Endothelial cell (in vitro differentiated cells): ENCODE measurements around the gene CD244. TPM values are rescaled to one million over a fixed set of nuclear protein-coding genes. Genes with fewer than 3 reads are reported as not detected.

Experiments used
- DNase-seq: peaks from one replicate; pipeline ENCODE4 v3.0.0; 2021; ENCODE audit warnings: low spot score
- H3K27ac Mint-ChIP-seq: one replicate; pipeline ENCODE4 v1.8.0; 2021; ENCODE audit warnings: mixed read lengths, inconsistent platforms; ENCODE audit not compliant: unreplicated experiment
- H3K27me3 Mint-ChIP-seq: one replicate; pipeline ENCODE4 v1.8.0; 2021; ENCODE audit warnings: mild to moderate bottlenecking, moderate library complexity, mixed read lengths, inconsistent platforms; ENCODE audit not compliant: unreplicated experiment
- H3K36me3 Mint-ChIP-seq: one replicate; pipeline ENCODE4 v1.8.0; 2021; ENCODE audit warnings: mild to moderate bottlenecking, low read depth, mixed read lengths, inconsistent platforms; ENCODE audit not compliant: unreplicated experiment
- H3K4me1 Mint-ChIP-seq: one replicate; pipeline ENCODE4 v1.8.0; 2021; ENCODE audit warnings: mild to moderate bottlenecking, mixed read lengths, inconsistent platforms; ENCODE audit not compliant: unreplicated experiment
- H3K4me3 Mint-ChIP-seq: one replicate; pipeline ENCODE4 v1.8.0; 2021; ENCODE audit warnings: mild to moderate bottlenecking, mixed read lengths, inconsistent platforms; ENCODE audit not compliant: unreplicated experiment
- H3K9me3 Mint-ChIP-seq: one replicate; pipeline ENCODE4 v1.8.0; 2021; ENCODE audit warnings: mixed read lengths, inconsistent platforms; ENCODE audit not compliant: unreplicated experiment
- total RNA-seq: library from RNA; stranded (reverse); fragmentation: NEBNext Ultra II Directional; extraction: Animal tissue kit (Norgen Biotek cat#: 25700); gene quantifications from one replicate; pipeline ENCODE4 v1.2.1, GENCODE V29; 2021; ENCODE audit not compliant: unreplicated experiment
- TF ChIP-seq, protein P1 (sequence below): fragments of 200-600 bp; sonication (generic); IDR thresholded peaks from one replicate; pipeline ENCODE4 v1.5.0; 2021; ENCODE audit warnings: antibody characterized with exemption; ENCODE audit not compliant: unreplicated experiment

The CD244 gene
- total RNA-seq, 1 donor from 2014 or later, result 0.31 TPM

DNA sequence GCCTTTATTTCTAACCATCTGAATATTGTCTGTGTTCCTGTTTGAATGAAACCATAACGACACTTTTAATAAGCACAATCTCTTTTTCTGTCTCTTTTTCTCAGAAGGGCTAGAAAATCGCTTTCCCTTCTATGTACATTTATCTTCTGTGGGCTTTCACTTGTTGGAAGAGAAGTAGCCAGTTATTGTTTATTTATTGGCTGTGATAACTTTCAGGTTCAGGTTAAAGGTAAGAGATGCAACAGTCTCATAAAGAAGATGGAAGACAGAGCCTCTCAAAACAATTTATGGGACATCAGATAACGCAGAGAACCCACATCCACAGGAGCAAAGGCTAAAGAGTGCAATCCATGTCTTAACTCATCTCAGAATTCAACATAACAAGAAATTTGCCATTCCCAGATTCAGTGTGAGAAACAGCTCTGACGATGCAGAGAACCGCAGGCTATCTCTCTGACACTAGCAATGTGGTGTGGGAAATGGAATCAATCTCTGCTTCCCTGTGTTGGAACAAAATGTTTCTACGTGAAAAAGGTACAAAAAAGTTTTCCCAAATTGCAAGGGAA is 4.1 kb upstream of the CD244 start:
- H3K36me3 Mint-ChIP-seq, result no peaks in the 10 kb centered on the region
- H3K27ac Mint-ChIP-seq, result no peak overlapping the region
- peaks cover 21% of the 10 kb centered on the region for H3K4me1 Mint-ChIP-seq
- no peak for DNase-seq
- TF ChIP-seq, protein P1, sequence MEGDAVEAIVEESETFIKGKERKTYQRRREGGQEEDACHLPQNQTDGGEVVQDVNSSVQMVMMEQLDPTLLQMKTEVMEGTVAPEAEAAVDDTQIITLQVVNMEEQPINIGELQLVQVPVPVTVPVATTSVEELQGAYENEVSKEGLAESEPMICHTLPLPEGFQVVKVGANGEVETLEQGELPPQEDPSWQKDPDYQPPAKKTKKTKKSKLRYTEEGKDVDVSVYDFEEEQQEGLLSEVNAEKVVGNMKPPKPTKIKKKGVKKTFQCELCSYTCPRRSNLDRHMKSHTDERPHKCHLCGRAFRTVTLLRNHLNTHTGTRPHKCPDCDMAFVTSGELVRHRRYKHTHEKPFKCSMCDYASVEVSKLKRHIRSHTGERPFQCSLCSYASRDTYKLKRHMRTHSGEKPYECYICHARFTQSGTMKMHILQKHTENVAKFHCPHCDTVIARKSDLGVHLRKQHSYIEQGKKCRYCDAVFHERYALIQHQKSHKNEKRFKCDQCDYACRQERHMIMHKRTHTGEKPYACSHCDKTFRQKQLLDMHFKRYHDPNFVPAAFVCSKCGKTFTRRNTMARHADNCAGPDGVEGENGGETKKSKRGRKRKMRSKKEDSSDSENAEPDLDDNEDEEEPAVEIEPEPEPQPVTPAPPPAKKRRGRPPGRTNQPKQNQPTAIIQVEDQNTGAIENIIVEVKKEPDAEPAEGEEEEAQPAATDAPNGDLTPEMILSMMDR, result no peak
- no peak overlapping the region for H3K4me3 Mint-ChIP-seq
- H3K9me3 Mint-ChIP-seq, result no peaks in the 10 kb centered on the region
- no peaks in the 10 kb centered on the region for H3K27me3 Mint-ChIP-seq

DNA sequence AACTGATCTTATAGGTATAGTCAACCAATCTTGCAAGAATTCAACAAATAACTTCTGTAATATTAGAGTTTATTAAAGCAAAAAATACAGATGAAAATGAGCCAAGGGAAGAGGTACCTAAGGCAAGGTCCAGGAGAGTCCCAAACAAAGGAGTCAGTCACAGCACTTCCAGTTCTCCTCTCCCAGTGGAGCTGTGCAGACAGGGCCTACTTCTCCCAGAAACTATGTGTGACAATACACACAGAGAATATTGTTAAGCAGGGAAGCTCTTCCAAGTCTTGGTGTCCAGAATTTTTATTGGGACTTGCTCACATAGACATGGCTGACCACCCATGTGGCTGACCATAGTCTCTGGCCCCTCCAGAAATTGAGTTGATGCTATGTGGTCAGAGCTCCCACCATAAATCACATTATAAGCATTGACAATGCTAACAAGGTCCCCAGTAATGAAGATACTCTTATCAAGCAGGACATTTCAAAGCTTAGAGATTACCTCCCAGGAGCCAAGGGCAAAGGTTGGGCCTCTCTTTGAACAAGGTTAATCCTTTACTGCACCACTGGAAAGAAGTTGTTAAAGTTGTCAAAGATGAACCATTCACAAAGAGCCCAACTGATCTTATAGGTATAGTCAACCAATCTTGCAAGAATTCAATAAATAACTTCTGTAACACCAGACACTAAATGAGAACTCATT is 3.5 kb upstream of the CD244 start:
- TF ChIP-seq, protein P1, result no peak
- Mint-ChIP-seq H3K27me3 (peaks cover under 1% of the 10 kb centered on the region), H3K27ac (no peak overlapping the region), H3K4me3 (no peak overlapping the region), H3K9me3 (no peaks in the 10 kb centered on the region), H3K36me3 (no peaks in the 10 kb centered on the region), H3K4me1 (peaks cover 21% of the 10 kb centered on the region)
- no peak for DNase-seq

DNA sequence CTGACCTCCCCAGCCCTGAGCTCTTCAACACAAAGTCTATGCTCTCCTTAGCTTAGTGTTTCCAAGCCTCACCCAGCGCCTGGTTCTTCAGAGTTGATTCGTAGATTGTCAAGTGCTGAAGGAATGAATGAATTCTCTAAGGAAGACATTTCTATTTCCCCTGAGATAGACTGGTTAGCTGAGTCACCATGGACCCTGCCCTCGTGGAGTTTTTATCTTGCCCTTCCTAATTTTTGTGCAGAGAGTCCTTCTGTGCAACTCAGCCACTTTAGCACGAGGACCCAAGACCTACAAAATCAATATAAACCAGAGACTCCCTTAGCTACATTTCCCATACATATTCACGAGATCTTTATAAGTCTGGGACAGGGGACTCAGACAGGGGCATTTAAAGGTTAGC is 2.6 kb upstream of the CD244 start:
- TF ChIP-seq, protein P1, result no peak
- DNase-seq, result no peak
- H3K27ac Mint-ChIP-seq, result no peak overlapping the region
- H3K9me3 Mint-ChIP-seq, result no peaks in the 10 kb centered on the region
- no peak overlapping the region for H3K4me3 Mint-ChIP-seq
- no peaks in the 10 kb centered on the region for H3K36me3 Mint-ChIP-seq
- peaks cover 2% of the 10 kb centered on the region for H3K27me3 Mint-ChIP-seq
- H3K4me1 Mint-ChIP-seq, result peaks cover 21% of the 10 kb centered on the region

DNA sequence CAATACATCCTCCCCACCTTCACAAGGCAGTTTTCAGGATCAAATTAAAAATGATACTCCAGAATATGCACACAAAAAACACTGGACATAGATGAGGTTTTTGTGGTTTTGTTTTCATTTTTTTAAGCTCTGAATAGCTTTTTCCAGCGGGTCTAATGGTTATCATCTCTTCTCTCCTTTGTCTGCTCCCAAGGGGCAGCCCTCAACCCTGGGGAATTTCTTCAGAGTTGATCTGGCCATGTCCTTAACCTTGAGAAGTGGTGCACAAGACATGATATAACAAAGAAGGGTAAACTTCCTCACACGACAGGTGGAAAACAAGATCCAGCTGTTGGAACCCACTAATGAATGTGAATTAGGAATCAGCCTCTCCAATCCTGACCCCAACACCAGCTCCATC is 1.5 kb upstream of the CD244 start:
- no peaks in the 10 kb centered on the region for H3K36me3 Mint-ChIP-seq
- peaks cover 2% of the 10 kb centered on the region for H3K27me3 Mint-ChIP-seq
- H3K4me3 Mint-ChIP-seq, result no peak overlapping the region
- TF ChIP-seq, protein P1, result no peak
- no peaks in the 10 kb centered on the region for H3K9me3 Mint-ChIP-seq
- no peak for DNase-seq
- peaks cover 21% of the 10 kb centered on the region for H3K4me1 Mint-ChIP-seq
- H3K27ac Mint-ChIP-seq, result no peak overlapping the region

DNA sequence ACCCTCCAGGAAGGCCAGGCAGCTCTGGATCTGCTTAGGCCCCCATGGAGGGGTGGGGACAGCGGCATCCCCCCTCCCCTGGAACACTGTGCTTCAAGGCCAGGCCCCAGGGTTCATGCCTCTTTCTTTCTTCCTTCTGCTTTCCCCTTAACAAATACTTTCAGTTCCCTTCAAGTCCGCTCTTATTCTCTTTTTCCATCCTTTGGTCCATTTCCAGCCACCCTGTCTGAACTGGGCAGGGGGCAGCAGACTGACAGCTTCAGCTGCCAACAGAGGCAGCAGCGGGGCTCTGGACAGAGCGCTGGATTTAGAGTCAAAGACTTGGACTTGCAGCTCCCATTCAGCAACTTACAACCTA is 1.1 kb upstream of the CD244 start:
- no peak overlapping the region for H3K27ac Mint-ChIP-seq
- H3K27me3 Mint-ChIP-seq, result peaks cover 2% of the 10 kb centered on the region
- DNase-seq, result no peak
- H3K4me1 Mint-ChIP-seq, result peaks cover 21% of the 10 kb centered on the region
- no peak overlapping the region for H3K4me3 Mint-ChIP-seq
- TF ChIP-seq, protein P1, result no peak
- H3K9me3 Mint-ChIP-seq, result no peaks in the 10 kb centered on the region
- no peaks in the 10 kb centered on the region for H3K36me3 Mint-ChIP-seq
